Measurements from ENCODE around the gene PFKFB2. TPM values are rescaled to one million over a fixed set of nuclear protein-coding genes. Genes with fewer than 3 reads are reported as not detected.

Gene PFKFB2
- total RNA-seq, 1 experiment from 2014 or later, result 25.6 TPM

- no peak for DNase-seq (ENCODE audit: low spot score)
- in situ Hi-C loops (cut with HindIII; ENCODE audit: low sequenced_read_pairs), result no loop called here
Measured at GRCh38 chr1:207021139-207021861, 31.8 kb upstream of the PFKFB2 start.

- no peak for DNase-seq (ENCODE audit: low spot score)
- in situ Hi-C loops (cut with HindIII; ENCODE audit: low sequenced_read_pairs), result no loop called here
Measured at GRCh38 chr1:207021876-207022596, 31.0 kb upstream of the PFKFB2 start.

DNA sequence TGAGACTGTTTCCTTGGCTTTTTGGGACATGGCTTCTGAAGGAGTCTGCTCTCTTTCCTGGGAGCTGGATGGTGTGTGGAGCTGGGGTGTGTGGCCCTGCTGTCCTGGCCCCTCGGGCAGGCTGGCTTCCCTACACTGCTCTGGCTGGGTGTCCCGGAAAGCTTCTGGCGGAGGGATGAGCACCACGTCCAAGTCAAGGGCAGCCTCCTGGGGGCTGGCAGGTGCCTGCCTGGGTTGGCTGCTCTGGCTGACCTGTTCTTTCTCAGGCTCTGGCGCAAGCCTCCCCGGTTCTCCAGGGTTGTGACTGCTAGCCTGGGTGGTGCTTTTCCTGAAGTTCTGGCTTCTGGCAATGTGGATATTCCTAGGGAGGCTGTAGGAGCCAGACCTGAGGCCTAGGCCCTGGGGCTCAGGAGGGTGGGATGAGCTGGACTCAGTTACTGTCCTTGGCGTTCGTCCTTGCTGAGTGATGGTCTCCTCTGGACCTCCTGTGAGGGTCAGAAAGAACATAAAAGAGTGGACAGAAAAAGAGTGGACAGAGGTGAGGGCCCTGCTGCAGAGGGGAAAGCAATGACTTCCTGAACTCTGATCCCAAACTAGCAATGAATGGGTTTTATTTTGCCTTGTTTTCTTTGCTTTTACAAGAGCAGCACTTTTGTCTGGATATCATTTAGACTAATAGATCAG lies 29.9 kb upstream of the PFKFB2 start:
- DNase-seq (ENCODE audit: low spot score), result no peak
- in situ Hi-C loops (cut with HindIII; ENCODE audit: low sequenced_read_pairs), result no loop called here

GRCh38 chr1:207024202-207025145 lies 28.6 kb upstream of the PFKFB2 start:
- DNase-seq (ENCODE audit: low spot score), result no peak
- in situ Hi-C loops (cut with HindIII; ENCODE audit: low sequenced_read_pairs), result no loop called here

DNA sequence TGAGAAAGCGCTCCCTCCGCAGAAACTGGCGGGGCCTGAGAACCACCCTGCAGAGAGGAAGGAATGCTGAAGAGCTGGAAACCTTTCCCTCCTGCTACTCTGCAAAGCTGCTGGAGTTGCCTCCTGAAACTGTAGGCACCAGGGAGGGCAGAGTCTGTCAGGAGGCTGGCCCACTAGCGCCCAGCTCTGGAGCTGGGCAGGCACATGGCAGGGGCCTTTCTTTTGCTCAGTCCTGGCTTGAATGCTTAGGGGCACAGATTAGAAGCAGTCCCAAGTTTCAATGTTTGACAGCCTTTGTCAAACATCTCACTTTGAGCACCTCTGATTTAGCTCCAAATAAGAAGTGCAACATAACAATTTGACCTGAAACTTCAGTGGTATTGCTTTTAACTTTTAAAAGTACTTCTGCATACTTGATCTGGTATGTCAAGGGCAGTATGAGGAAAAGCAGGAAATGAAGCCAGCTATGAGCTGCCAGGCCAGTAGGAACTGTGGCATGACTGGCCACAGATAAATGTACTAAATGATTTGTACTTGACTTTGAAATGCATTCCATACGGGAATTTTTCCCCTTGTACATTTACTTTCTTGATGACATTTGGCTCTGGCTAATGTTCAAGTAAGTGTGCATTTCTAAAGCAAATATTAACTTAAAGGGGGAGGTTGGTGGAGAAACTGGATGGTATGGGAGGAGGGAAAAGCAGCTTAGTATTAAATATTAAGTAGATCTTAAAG lies 27.8 kb upstream of the PFKFB2 start:
- no peak for DNase-seq (ENCODE audit: low spot score)
- in situ Hi-C loops (cut with HindIII; ENCODE audit: low sequenced_read_pairs), result no loop called here

GRCh38 chr1:207026104-207026534 lies 27.0 kb upstream of the PFKFB2 start:
- in situ Hi-C loops (cut with HindIII; ENCODE audit: low sequenced_read_pairs), result no loop called here
- DNase-seq (ENCODE audit: low spot score), result no peak

DNA sequence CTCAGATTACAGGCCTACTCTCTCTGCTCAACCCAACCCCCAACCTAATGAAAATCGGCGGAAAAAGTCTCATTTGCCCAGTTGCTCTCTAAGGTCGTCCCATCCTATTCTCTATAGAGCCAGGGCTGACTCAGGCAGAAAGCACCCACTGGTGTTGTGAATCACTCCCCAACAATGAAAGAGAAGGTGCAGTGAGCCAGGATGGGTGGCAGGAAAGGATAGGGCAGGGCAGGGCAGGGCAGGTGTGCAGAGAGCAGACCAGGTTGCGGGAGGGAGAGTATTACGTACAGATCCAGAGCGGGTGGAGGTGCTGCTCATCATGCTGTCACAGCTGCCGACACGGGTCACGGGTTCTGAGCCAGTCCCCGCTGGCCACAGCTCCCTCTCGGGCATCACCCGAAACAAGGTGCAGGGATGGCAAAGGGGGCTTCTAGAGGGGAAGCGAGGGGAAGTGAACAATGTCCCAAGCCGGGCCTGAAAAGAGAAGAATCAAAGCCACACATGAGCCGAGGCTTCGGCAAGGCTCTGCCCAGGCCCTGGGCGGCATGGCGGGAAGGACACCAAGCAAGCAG lies 25.8 kb upstream of the PFKFB2 start:
- in situ Hi-C loops (cut with HindIII; ENCODE audit: low sequenced_read_pairs), result no loop called here
- DNase-seq (ENCODE audit: low spot score), result no peak

DNA sequence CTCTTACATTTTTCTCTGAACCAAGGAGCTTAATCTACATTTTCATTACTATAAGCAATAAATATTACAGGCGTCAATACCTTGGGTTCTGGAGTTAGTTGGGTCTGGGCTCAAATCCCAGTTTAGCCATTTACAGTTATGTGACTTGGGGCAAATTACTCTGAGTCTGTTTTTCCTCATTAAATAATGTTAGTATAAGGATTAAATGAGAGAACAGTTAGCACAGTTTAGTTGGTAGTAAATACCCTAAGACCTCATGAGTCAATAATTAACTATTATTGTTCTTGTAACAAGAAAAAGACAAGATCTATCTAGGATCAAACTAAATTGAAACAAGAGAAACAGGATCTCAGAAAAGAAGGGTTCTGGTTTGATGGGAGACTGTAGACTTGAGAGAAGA lies 25.2 kb upstream of the PFKFB2 start:
- in situ Hi-C loops (cut with HindIII; ENCODE audit: low sequenced_read_pairs), result no loop called here
- DNase-seq (ENCODE audit: low spot score), result no peak

GRCh38 chr1:207028884-207029650 lies 24.0 kb upstream of the PFKFB2 start:
- no peak for DNase-seq (ENCODE audit: low spot score)
- in situ Hi-C loops (cut with HindIII; ENCODE audit: low sequenced_read_pairs), result no loop called here

GRCh38 chr1:207029701-207030521 lies 23.2 kb upstream of the PFKFB2 start:
- in situ Hi-C loops (cut with HindIII; ENCODE audit: low sequenced_read_pairs), result no loop called here
- no peak for DNase-seq (ENCODE audit: low spot score)

DNA sequence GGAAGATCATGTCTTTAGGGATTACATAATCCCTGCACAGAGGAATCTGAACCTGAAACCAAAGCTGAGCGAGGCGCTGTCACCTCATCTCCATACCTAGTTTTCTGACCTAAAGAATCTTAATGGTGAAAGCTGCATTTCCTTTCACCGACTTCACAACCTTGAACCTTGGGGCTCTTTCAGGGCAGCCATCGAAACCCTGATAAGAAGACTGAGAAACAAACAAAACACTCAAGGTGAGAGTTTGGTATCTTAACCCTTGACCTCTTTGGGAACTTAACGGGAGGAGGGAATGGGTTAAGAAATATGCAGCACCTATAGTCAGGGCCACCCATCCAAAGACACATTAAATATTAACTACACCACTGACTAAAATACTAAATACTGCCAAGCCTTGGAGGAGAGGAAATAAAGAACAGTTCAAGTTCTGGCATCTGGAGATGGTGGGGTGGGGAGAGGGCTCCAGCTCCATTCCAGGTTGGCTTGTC lies 22.5 kb upstream of the PFKFB2 start:
- no peak for DNase-seq (ENCODE audit: low spot score)
- in situ Hi-C loops (cut with HindIII; ENCODE audit: low sequenced_read_pairs), result no loop called here

GRCh38 chr1:207031016-207031415 lies 22.1 kb upstream of the PFKFB2 start:
- DNase-seq (ENCODE audit: low spot score), result no peak
- in situ Hi-C loops (cut with HindIII; ENCODE audit: low sequenced_read_pairs), result no loop called here

DNA sequence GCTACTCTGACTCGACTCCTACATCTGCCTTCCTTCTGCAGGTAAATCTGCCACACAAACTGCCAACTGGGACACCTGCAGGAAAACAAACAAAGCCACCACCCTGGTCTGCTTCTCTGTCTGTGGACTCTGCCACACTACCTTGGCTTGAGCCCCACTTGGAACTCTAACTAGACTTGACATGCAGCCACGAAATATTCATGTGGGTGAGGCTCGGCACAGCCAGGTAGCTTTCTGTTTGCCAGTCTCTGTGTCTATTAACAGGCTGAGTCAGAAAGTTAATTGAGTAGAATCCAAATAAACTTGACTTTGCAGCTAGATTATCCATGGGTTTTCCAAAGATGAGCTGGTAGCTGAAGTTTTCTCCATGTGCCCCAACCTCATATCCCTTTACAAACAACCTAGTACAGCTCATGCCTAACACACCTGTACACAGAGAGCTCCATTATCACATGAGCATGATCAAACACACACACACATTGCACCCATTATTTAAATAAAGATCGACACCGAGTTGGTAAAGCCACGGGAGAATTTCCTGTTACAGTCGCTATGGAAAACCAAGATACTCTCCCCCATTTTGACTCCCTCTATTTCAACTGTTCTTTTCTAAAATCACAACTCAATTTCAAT lies 21.3 kb upstream of the PFKFB2 start:
- in situ Hi-C loops (cut with HindIII; ENCODE audit: low sequenced_read_pairs), result no loop called here
- no peak for DNase-seq (ENCODE audit: low spot score)

GRCh38 chr1:207032528-207033017 lies 20.5 kb upstream of the PFKFB2 start, which contains the start of gene C1orf116:
TSS of gene C1orf116 (minus strand) at chr1:207032756. CDS start at chr1:207027598, 5,158 bp downstream.
- no peak for DNase-seq (ENCODE audit: low spot score)
- in situ Hi-C loops (cut with HindIII; ENCODE audit: low sequenced_read_pairs), result no loop called here

DNA sequence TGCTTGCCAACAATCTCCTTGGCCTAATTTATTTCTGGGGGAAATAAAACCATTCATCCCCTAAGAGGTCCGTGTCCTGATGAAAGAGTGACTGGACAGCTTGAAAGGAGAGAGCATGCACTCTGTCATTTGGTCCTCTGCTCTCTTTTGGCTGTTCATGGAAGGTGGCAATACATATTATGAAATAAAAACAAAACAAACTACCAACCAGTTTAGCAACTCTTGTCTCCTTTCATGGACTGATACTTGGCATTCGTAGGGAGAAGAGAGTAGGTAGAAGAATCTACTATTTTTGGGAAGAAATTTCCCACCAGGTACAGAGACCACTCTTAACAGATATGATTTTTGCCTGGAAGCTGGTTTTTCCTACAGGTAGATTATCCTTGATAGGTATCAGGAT lies 19.8 kb upstream of the PFKFB2 start:
- in situ Hi-C loops (cut with HindIII; ENCODE audit: low sequenced_read_pairs), result no loop called here
- DNase-seq (ENCODE audit: low spot score), result no peak

- in situ Hi-C loops (cut with HindIII; ENCODE audit: low sequenced_read_pairs), result no loop called here
- no peak for DNase-seq (ENCODE audit: low spot score)
Measured at GRCh38 chr1:207034208-207034607, 18.9 kb upstream of the PFKFB2 start.

Measured in G401 (cell line).